HCT116 (cell line): ENCODE results near the gene MYO7A. TPM values are rescaled to one million over a fixed set of nuclear protein-coding genes. Genes with fewer than 3 reads are reported as not detected.

Experiments used
- ATAC-seq: fragments of 200-7000 bp; cut with Tn5 transposase; 2 replicates; pipeline ENCODE4 v1.9.1; 2020; ENCODE audit warnings: mild to moderate bottlenecking, moderate library complexity
- BruUV-seq: library from RNA; stranded (reverse); fragments of 400-500 nt; replicated peaks from 2 replicates; lab custom pipeline; 2021; lab: Mats Ljungman, UMichigan
- CTCF ChIA-PET: fragments of 300-600 bp; sonication (Branson Sonifier 250); formaldehyde crosslinking; loops from one replicate; lab custom pipeline; 2021; ENCODE audit warnings: antibody characterized with exemption; lab: Charles Lee
- POLR2A ChIA-PET: fragments of 300-600, 350-600 bp; sonication (Branson Sonifier 250); formaldehyde crosslinking; loops from one replicate; lab custom pipeline; 2021; ENCODE audit warnings: antibody characterized with exemption; lab: Charles Lee
- RAD21 ChIA-PET, 2 experiments: fragments of 300-600 bp; sonication (Branson Sonifier 250); formaldehyde crosslinking; loops; one replicate each; lab custom pipeline; 2023; ENCODE audit warnings: low total read pairs in 2 of 2; ENCODE audit not compliant: uncharacterized antibody in 2 of 2, unreplicated experiment in 2 of 2, low non-redundant PET in 1 of 2; lab: Charles Lee
- DNase-seq: peaks from one replicate; pipeline ENCODE4 v3.0.0-alpha.2; 2010; ENCODE audit warnings: low read depth, low spot score
- H2AFZ ChIP-seq: fragments of 200-600 bp; shearing (Covaris generic), sonication (generic); 2 replicates; pipeline ENCODE4 v1.6.1; 2017; ENCODE audit warnings: low read depth, mixed run types, mixed read lengths, antibody characterized with exemption, low read length; ENCODE audit not compliant: poor library complexity, severe bottlenecking
- H3K27ac ChIP-seq: 2 replicates; pipeline ENCODE4 v1.5.1; 2012; ENCODE audit warnings: low read depth, low read length
- H3K27me3 ChIP-seq: fragments of 200-600 bp; sonication (generic); 2 replicates; pipeline ENCODE4 v1.6.1; 2016; ENCODE audit warnings: mixed run types, low read length, mixed read lengths; ENCODE audit not compliant: insufficient read depth
- H3K36me3 ChIP-seq, 2 experiments: fragments of 200-500 bp in 1 of 2; fragments of 200-600 bp in 1 of 2; sonication (Bioruptor generic) in 1 of 2; sonication (generic) in 1 of 2; 2 replicates each; pipeline versions ENCODE4 v1.5.1 to v1.6.1; 2014 to 2016; ENCODE audit warnings: low read length in 2 of 2, inconsistent platforms in 1 of 2, mixed read lengths in 1 of 2, mixed run types in 1 of 2; ENCODE audit not compliant: insufficient read depth in 2 of 2, control insufficient read depth in 1 of 2
- H3K4me1 ChIP-seq, 2 experiments: fragments of 200-600 bp in 1 of 2; sonication (generic) in 1 of 2; 2 replicates each; pipeline versions ENCODE4 v1.5.1 to v1.6.1; 2012 to 2017; ENCODE audit warnings: low read length in 2 of 2, inconsistent platforms in 1 of 2, mild to moderate bottlenecking in 1 of 2, mixed read lengths in 1 of 2, mixed run types in 1 of 2, moderate library complexity in 1 of 2; ENCODE audit not compliant: insufficient read depth in 2 of 2, control insufficient read depth in 1 of 2
- H3K4me2 ChIP-seq: fragments of 200-600 bp; sonication (generic); 2 replicates; pipeline ENCODE4 v1.6.1; 2017; ENCODE audit warnings: mixed run types, low read length, mixed read lengths
- H3K4me3 ChIP-seq, 2 experiments: fragments of 200-600 bp in 1 of 2; sonication (generic) in 1 of 2; replicated peaks in 1 of 2; 2 replicates each; pipeline ENCODE4 v1.5.1; 2011 to 2016; ENCODE audit warnings: low read length in 2 of 2, control low read depth in 1 of 2, low read depth in 1 of 2, mild to moderate bottlenecking in 1 of 2, mixed read lengths in 1 of 2, mixed run types in 1 of 2
- H3K79me2 ChIP-seq: fragments of 200-600 bp; sonication (generic); 2 replicates; pipeline ENCODE4 v1.6.1; 2017; ENCODE audit warnings: mild to moderate bottlenecking, mixed run types, low read length, moderate library complexity, mixed read lengths; ENCODE audit not compliant: insufficient read depth
- H3K9ac ChIP-seq: fragments of 200-600 bp; sonication (generic); 2 replicates; pipeline ENCODE4 v1.6.1; 2016; ENCODE audit warnings: low read length, mixed read lengths
- H3K9me2 ChIP-seq: fragments of 200-600 bp; sonication (generic), shearing (Covaris generic); 2 replicates; pipeline ENCODE4 v1.6.1; 2017; ENCODE audit warnings: mixed run types, mild to moderate bottlenecking, moderate library complexity; ENCODE audit not compliant: insufficient read depth
- H3K9me3 ChIP-seq, 2 experiments: fragments of 200-500 bp in 1 of 2; fragments of 200-600 bp in 1 of 2; sonication (Bioruptor generic) in 1 of 2; sonication (generic) in 1 of 2; 2 replicates each; pipeline ENCODE4 v1.6.1; 2014 to 2017; ENCODE audit warnings: low read length in 2 of 2, mixed read lengths in 2 of 2, inconsistent platforms in 1 of 2, low read depth in 1 of 2, mild to moderate bottlenecking in 1 of 2, mixed run types in 1 of 2, moderate library complexity in 1 of 2; ENCODE audit not compliant: control insufficient read depth in 1 of 2, insufficient read depth in 1 of 2
- H4K20me1 ChIP-seq: fragments of 200-600 bp; sonication (generic), shearing (Covaris generic); 2 replicates; pipeline ENCODE4 v1.6.1; 2017; ENCODE audit warnings: mixed run types, mild to moderate bottlenecking, moderate library complexity; ENCODE audit not compliant: insufficient read depth
- ATF3 ChIP-seq: IDR thresholded peaks from 2 replicates; pipeline ENCODE4 v1.6.1; 2012
- ELF1 ChIP-seq: IDR thresholded peaks from 2 replicates; pipeline ENCODE4 v1.6.1; 2012; ENCODE audit warnings: low read depth, borderline replicate concordance
- EZH2phosphoT487 ChIP-seq: fragments of 200-600 bp; IDR thresholded peaks from 2 replicates; pipeline ENCODE4 v1.6.1; 2018; ENCODE audit warnings: antibody characterized with exemption, borderline replicate concordance
- MAX ChIP-seq: IDR thresholded peaks from 2 replicates; pipeline ENCODE4 v1.6.1; 2012
- REST ChIP-seq: IDR thresholded peaks from 2 replicates; pipeline ENCODE4 v1.6.1; 2012; ENCODE audit warnings: low read depth
- YY1 ChIP-seq: IDR thresholded peaks from 2 replicates; pipeline ENCODE4 v1.6.1; 2011; ENCODE audit warnings: low read length, low read depth, moderate library complexity, mild to moderate bottlenecking; ENCODE audit not compliant: insufficient replicate concordance; ENCODE audit errors: extremely low read depth
- ZFX ChIP-seq: fragments of 450-650 bp; IDR thresholded peaks from 2 replicates; pipeline ENCODE4 v1.6.1; 2017
- intact Hi-C: fragments of 100-400 bp; cut with micrococcal nuclease; formaldehyde crosslinking; loops from 2 replicates; pipeline ENCODE4 v1.10.0; 2022
- total RNA-seq: library from RNA; stranded (reverse); gene quantifications from one replicate; pipeline ENCODE4 v1.2.1, GENCODE V29; 2021; ENCODE audit not compliant: unreplicated experiment

MYO7A gene
- total RNA-seq, 1 experiment from 2014 or later, result 1.8 TPM

- H3K9me3 ChIP-seq, result no peaks in the 10 kb centered on the region
- ChIA-PET CTCF (no interaction called here), POLR2A (no interaction called here)
These were observed 131.6 kb downstream of the MYO7A start for GRCh38 chr11:77259641-77260040.

More at GRCh38 chr11:77259641-77260040, 131.6 kb downstream of the MYO7A start:
- no TSS peak for BruUV-seq
- TF ChIP-seq ELF1, result no peak
- no peak for TF ChIP-seq REST
- no peak for TF ChIP-seq ATF3
- TF ChIP-seq YY1, result no peak
- no peak for TF ChIP-seq MAX
- no peak for TF ChIP-seq ZFX
- TF ChIP-seq EZH2phosphoT487, result no peak
- Histone ChIP-seq H3K9me2 (no peaks in the 10 kb centered on the region), H3K4me3 (no peak overlapping the region), H3K4me1 (no peaks in the 10 kb centered on the region), H3K27me3 (no peaks in the 10 kb centered on the region), H2AFZ (no peak overlapping the region), H3K36me3 (no peaks in the 10 kb centered on the region), H4K20me1 (no peaks in the 10 kb centered on the region), H3K4me2 (no peak overlapping the region), H3K9ac (no peak overlapping the region), H3K79me2 (no peaks in the 10 kb centered on the region), H3K27ac (no peak overlapping the region)
- DNase-seq (no peak), ATAC-seq (no peak)
- intact Hi-C loops, result no loop called here
- RAD21 ChIA-PET, result no interaction called here
